ENCODE data around the gene CARD18. TPM values are rescaled to one million over a fixed set of nuclear protein-coding genes. Genes with fewer than 3 reads are reported as not detected.
"Not testable (repeated sequence)": the region's sequence is repeated elsewhere in the genome, so short reads cannot be mapped to it uniquely, and the experiment has no call there.

CARD18 gene
- total RNA-seq, 4 donors from 2014 or later: not detected

DNA sequence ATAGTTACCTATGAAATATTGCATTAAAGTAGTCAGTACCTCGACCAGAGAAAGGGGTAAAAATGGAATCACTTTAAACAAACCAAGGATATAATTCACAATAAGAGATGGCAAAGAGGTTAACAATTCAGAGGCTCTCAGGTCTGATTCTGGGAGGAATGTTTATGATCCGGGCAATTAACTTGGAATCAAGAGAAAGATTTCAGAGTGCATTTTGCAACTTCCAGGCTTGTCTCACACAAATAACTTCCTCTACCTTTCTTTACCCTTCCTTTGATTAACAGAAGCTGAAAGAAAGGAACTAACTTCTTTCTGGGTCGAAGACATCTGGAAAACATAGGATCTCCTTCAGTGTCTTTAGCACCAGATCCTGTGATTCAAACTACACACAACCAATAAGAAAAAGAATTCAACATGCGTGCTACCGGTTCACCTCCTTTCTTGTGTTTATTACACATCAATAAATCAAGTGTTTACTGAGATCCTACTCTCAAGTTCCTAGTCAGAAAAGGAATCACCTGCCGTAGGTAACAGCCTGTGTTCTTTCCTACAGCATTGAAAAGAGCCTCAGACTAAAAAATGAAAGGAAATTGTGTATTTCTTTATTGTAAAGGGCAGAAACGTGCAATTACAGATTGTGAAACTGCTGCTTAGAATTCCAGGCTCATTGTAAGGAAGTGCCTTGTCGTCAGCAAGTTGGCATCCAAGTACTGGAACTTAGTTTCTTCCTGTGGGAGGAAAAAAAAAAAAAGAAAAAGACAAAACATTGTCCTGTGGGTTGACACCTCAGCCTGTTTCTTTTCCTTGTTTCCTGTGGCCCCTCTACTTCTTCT is 29.5 kb downstream of the CARD18 start:
- Histone ChIP-seq H3K4me3 (no peak overlapping the region), H3K4me1 (no peaks in the 10 kb centered on the region), H3K27ac (no peak overlapping the region), H3K27me3 (no peaks in the 10 kb centered on the region), H3K36me3 (no peaks in the 10 kb centered on the region), H3K9me3 (no peaks in the 10 kb centered on the region)
- TF ChIP-seq EP300 (IDR thresholded peaks at IDR 0.05) (no peak), POLR2AphosphoS5 (IDR thresholded peaks at IDR 0.05) (no peak), POLR2A (IDR thresholded peaks at IDR 0.05) (no peak)
- TF ChIP-seq, protein P1, sequence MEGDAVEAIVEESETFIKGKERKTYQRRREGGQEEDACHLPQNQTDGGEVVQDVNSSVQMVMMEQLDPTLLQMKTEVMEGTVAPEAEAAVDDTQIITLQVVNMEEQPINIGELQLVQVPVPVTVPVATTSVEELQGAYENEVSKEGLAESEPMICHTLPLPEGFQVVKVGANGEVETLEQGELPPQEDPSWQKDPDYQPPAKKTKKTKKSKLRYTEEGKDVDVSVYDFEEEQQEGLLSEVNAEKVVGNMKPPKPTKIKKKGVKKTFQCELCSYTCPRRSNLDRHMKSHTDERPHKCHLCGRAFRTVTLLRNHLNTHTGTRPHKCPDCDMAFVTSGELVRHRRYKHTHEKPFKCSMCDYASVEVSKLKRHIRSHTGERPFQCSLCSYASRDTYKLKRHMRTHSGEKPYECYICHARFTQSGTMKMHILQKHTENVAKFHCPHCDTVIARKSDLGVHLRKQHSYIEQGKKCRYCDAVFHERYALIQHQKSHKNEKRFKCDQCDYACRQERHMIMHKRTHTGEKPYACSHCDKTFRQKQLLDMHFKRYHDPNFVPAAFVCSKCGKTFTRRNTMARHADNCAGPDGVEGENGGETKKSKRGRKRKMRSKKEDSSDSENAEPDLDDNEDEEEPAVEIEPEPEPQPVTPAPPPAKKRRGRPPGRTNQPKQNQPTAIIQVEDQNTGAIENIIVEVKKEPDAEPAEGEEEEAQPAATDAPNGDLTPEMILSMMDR (IDR thresholded peaks at IDR 0.05): no peak
- 59 to 61% methylated on average over 8 of the region's 8 CpGs for WGBS, 2 donors (ENCODE audit: low coverage in 1 of 2)
- ATAC-seq: no peak

DNA sequence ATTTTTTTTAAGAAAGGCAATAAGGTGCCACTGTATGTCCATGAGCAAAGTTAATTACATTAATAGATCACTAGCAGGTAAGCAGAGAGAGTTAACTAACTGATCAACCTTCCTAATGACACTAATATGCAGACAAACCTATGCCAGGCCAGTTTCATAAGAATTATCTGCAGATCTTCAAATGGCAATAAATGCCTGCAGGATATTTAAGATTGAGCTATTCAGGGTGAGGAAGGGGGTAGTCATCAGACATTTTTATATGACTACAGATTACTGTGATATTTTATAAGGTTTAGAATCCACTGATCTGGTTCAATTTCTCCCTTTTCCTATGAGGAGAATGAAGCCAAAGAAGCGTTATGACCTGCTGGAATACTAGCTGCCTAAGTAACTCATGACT is 30.2 kb downstream of the CARD18 start:
- H3K27me3 ChIP-seq: no peaks in the 10 kb centered on the region
- no peak overlapping the region for H3K4me3 ChIP-seq
- H3K9me3 ChIP-seq: no peaks in the 10 kb centered on the region
- H3K36me3 ChIP-seq: no peaks in the 10 kb centered on the region
- no peak overlapping the region for H3K27ac ChIP-seq
- no peaks in the 10 kb centered on the region for H3K4me1 ChIP-seq
- 100% methylated on average over 1 of the region's 1 CpG; no CpG with 5 or more reads in 1 of the 2 donors for WGBS, 2 donors (ENCODE audit: low coverage in 1 of 2)
- TF ChIP-seq EP300 (IDR thresholded peaks at IDR 0.05) (no peak), POLR2AphosphoS5 (IDR thresholded peaks at IDR 0.05) (no peak), POLR2A (IDR thresholded peaks at IDR 0.05) (no peak)
- TF ChIP-seq, protein P1 (IDR thresholded peaks at IDR 0.05): no peak
- ATAC-seq: no peak

DNA sequence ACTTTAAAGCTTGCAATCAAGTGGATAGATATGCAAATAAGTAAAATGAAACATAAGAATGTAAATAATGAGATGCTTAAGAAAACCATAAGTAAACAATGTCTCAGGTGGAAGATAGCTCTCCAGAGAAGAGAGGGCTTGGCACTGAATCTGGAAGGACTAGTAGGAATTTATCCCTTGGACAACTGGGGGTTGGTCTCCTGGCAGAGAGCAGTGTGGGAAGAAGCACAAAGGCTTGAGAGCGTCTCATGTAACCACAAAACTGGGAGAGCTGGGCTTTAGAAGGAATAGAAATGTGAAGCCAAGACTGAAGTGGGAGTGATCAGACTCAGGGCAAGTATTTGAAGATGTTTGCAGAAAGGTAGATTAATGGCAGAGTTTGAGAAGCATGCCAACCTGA is 31.3 kb downstream of the CARD18 start:
- no peaks in the 10 kb centered on the region for H3K27me3 ChIP-seq
- no peak for ATAC-seq
- H3K27ac ChIP-seq: no peak overlapping the region
- 73 to 88% methylated on average over 1 of the region's 1 CpG for WGBS, 2 donors (ENCODE audit: low coverage in 1 of 2)
- TF ChIP-seq, protein P1 (IDR thresholded peaks at IDR 0.05): no peak
- TF ChIP-seq POLR2A (IDR thresholded peaks at IDR 0.05) (no peak), EP300 (IDR thresholded peaks at IDR 0.05) (no peak), POLR2AphosphoS5 (IDR thresholded peaks at IDR 0.05) (no peak)
- H3K9me3 ChIP-seq: no peaks in the 10 kb centered on the region
- no peaks in the 10 kb centered on the region for H3K4me1 ChIP-seq
- no peak overlapping the region for H3K4me3 ChIP-seq
- no peaks in the 10 kb centered on the region for H3K36me3 ChIP-seq

DNA sequence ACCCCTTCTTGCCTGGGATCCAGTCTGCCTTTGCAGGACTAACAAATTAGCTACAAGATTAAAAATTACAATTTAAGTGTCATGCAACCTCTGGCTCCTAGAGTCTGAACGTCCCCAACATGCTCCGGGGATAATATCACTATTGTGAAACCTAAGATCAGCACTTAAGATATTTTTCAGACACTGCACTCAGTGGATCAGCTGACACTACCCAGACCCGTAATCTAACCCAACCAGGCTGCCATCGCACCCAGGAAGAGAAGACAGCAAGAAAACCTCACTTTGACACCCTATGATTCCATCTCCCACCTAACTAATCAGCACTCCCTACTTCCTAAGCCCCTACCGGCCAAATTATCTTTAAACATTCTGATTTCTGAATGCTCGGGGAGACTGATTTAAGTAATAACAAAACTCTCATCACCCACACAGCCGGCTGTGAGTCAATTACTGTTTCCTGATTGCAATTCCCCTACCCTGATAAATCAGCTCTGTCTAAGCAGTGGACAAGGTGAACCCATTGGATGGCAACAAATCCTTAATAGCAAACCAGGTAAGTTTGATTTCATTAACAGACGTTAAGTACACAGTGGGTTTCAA is 32.2 kb downstream of the CARD18 start:
- WGBS, 2 donors (ENCODE audit: low coverage in 1 of 2): 73 to 93% methylated on average over 6 to 8 of the region's 8 CpGs
- ATAC-seq: not testable (repeated sequence)

DNA sequence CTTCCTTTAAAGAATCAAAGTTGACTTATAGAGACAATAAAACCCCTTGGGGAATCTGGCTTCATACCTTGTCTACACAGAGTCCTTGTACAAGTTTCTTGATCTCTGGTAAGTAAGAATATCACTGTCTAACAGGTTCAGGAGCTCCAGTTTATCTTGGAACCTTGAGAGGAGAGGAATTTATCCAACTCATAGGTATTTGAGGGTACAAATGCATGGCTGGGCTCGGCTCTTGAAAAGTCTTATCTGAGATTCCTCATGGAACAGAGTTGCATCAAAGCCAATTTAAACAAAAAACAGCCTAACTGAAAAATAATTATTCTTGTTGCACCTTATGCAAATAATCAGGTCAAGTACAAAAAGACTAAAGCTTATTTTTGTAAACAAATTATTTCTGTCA is 33.4 kb downstream of the CARD18 start:
- 71 to 88% methylated on average over 1 of the region's 1 CpG for WGBS, 2 donors (ENCODE audit: low coverage in 1 of 2)
- Histone ChIP-seq H3K9me3 (no peaks in the 10 kb centered on the region), H3K27ac (no peak overlapping the region), H3K4me1 (no peaks in the 10 kb centered on the region), H3K27me3 (no peaks in the 10 kb centered on the region), H3K36me3 (no peaks in the 10 kb centered on the region), H3K4me3 (no peak overlapping the region)
- no peak for ATAC-seq
- TF ChIP-seq EP300 (IDR thresholded peaks at IDR 0.05) (no peak), POLR2AphosphoS5 (IDR thresholded peaks at IDR 0.05) (no peak), POLR2A (IDR thresholded peaks at IDR 0.05) (no peak)
- TF ChIP-seq, protein P1 (IDR thresholded peaks at IDR 0.05): no peak

More for the DNA sequence above, 32.2 kb downstream of the CARD18 start:
- H3K4me3 ChIP-seq, H3K9me3 ChIP-seq, H3K27me3 ChIP-seq, H3K4me1 ChIP-seq, H3K36me3 ChIP-seq, H3K27ac ChIP-seq: not testable (repeated sequence)
